Astrocyte of the cerebellum (primary cell): ENCODE data around the gene TOX3.

Source experiments
- DNase-seq: peaks from one replicate; pipeline ENCODE4 v3.0.0-alpha.2; 2011; ENCODE audit warnings: low read depth
- H3K4me3 ChIP-seq: 2 replicates; pipeline ENCODE4 v1.5.1; 2011; ENCODE audit warnings: mild to moderate bottlenecking, low read depth, low read length, moderate library complexity
- in situ Hi-C: cut with HindIII; loops from 2 replicates; pipeline ENCODE4 v1.10.0; 2017; ENCODE audit warnings: low sequenced_read_pairs
- TF ChIP-seq, protein P1 (sequence below): IDR thresholded peaks from 2 replicates; pipeline ENCODE4 v1.5.1; 2012; ENCODE audit warnings: low read length, low read depth, moderate library complexity, mild to moderate bottlenecking; ENCODE audit errors: missing control alignments

TOX3 gene

DNA sequence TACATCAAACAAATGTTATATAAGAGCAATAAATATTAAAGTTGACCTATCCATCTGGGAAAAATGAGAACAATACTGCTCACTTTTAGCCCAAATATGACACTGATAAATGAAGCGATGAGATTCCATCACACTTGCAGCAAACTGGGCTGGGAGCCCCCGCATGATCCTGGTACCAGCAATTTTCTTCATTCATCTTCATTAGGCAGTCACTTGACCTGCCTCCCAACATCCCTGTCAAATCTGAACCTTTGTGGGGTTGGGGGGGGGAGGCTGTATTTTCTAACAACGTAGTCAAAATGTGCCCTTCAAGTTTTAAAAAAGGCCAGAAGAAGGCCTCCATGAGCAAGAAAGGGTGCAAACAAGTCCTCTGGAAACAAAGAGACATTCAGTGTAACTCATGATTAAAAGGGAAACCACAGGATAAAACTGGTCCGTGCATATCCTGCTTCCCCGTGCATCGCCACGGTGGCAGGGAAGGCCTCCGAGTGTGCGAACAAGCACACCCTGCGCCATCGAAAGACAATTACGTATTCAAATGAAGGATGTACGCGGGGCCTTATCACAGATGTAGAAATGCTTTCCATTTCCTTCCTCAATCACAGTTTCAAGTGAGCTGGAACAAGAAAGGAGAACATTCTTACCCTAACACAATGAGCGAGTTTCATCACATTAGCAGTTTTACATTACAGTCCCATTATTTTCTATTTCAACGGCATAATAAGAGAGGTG, 48.4 kb downstream of the TOX3 start:
- H3K4me3 ChIP-seq, result no peak overlapping the region
- TF ChIP-seq, protein P1, sequence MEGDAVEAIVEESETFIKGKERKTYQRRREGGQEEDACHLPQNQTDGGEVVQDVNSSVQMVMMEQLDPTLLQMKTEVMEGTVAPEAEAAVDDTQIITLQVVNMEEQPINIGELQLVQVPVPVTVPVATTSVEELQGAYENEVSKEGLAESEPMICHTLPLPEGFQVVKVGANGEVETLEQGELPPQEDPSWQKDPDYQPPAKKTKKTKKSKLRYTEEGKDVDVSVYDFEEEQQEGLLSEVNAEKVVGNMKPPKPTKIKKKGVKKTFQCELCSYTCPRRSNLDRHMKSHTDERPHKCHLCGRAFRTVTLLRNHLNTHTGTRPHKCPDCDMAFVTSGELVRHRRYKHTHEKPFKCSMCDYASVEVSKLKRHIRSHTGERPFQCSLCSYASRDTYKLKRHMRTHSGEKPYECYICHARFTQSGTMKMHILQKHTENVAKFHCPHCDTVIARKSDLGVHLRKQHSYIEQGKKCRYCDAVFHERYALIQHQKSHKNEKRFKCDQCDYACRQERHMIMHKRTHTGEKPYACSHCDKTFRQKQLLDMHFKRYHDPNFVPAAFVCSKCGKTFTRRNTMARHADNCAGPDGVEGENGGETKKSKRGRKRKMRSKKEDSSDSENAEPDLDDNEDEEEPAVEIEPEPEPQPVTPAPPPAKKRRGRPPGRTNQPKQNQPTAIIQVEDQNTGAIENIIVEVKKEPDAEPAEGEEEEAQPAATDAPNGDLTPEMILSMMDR, result no peak
- in situ Hi-C loops, result no loop called here
- DNase-seq, result no peak

DNA sequence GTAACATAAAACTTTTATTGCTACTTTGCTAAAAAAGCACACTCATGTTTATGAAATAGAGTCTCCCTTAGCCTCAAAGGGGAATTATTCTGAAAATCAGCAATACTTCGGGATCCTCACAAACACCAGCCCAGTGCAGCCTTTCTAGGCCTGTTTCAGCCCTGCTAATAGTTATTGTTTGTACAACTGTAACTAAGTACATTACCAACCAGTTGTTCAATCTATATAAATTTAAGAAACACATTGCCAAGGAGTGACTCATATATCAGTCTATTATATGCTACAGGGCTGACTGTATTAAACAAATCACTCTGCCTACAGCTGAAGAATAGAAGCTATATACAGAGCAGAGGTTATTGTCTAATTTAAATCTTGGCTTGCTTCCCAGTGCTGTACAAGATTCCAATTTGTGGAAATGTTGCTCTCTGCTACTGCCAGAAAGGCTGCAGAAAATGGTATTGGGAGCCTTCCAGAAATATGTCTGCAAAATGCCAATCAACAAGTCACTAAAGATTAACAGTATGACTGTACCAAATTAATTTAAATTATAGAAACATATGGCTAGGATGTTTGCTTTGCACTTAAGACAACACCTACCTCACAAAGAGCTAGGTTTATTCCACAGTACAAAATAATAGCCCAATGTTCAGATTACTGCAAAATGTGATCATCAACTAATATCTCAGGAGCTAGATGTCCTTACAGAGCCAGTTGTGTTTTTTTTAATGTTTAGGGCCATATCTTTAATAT, 49.7 kb downstream of the TOX3 start:
- no peak overlapping the region for H3K4me3 ChIP-seq
- TF ChIP-seq, protein P1, result no peak
- in situ Hi-C loops, result no loop called here
- DNase-seq, result no peak

DNA sequence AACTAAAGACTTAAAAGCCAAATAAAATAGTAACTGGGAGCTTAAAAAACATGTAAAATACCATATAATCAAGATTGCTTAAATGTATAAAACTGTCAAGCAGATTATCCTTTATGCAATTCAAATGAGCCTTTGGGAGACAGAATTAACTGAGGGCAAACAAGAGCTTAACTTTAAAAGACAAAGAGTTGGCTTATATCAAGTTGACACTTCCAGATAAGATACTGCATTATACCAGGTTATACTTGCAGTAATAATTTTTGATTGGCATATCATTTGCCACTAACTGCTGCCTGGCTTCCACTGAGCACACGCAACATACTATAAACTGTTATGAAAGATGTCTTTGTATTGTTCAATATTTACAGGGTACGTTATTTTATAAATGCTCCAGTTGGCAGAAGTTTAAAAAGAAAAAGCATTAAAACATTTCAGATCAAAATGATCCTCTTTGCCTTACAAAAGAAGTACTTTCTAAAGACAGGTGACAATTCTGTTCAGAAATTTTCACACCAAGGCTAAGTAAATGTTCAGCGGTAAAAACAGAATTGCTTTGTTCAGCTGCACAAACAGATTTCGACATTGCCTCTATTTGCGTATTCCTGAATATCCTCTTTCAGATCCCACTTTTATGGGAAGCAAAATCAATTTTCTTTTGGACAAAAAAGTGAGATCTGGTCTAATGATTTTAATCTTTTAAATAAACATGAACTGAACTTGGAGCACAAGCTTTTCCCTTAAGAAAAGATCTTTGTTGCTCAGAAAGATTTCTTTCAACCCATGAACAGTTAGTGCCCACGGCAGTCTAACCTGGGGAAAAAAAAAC, 50.7 kb downstream of the TOX3 start:
- in situ Hi-C loops, result no loop called here
- TF ChIP-seq, protein P1, result no peak
- no peak for DNase-seq
- H3K4me3 ChIP-seq, result no peak overlapping the region

DNA sequence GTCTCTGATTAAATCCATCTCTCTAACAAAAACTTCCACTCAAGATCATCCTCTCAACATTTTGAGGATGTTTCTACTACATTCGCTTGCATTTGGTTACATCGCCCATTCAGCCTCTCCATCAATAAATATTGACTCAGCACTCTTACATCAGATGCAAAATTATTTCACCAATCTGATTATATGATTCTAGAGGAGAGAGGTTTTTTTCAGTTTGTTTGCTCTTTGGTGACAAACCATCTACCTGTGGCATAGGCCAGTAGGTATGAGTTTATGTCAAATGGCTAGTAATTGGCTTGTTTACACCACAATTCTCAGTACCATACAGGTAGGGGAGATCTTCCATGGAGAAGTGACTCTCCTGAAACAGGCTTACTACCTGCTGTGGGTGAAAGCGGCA, 52.3 kb downstream of the TOX3 start:
- in situ Hi-C loops, result no loop called here
- TF ChIP-seq, protein P1, result no peak
- H3K4me3 ChIP-seq, result no peak overlapping the region
- no peak for DNase-seq

DNA sequence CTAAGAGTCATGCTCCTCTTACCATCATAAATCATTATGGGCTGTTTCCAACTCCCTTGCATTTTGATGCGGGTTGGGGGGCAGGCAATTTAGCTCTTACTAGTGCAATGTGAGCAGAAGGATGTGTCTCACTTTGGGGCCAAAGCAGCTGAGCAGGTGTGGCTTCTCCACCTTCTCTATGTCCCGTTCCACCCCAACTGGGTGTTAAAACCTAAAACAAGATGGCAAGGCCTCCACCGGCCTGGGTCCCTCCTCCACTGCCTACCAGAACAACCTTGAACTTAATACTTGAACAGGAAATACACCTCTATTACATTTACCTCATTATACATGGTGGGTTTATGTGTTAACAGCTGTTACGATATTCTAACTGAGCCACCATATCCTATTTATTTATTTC, 52.8 kb downstream of the TOX3 start:
- TF ChIP-seq, protein P1, result no peak
- in situ Hi-C loops, result no loop called here
- DNase-seq, result no peak
- H3K4me3 ChIP-seq, result no peak overlapping the region

DNA sequence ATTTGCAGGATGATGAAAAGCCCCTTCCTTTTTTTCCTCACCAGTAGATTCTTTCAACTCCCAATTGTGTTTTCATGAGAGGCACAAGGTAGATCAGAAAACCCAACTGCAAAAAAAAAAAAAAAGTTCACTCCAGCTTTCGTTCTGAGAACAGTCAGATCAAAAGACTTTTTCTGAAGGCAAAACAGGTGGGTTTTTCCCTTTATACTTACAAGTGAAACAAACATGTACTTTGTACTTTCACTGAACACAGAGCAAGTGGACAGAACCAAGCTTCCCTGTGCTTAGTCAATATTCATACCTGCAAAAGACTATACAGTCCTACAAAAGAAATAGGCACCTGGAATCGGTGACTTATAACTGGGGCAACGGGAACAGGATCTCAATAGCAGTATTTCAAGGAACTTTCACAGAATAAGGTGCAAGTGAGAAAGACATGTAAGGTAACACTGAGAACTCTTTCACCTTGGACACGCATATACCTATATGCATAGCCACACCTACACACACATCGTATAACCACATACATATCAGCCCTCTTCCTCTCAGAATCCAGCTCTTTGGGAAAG, 54.1 kb downstream of the TOX3 start:
- TF ChIP-seq, protein P1, result no peak
- in situ Hi-C loops, result no loop called here
- H3K4me3 ChIP-seq, result no peak overlapping the region
- no peak for DNase-seq
